ENCODE results near the gene DCAKD.
A peak's percentile ranks its signal among the peaks of the same experiment; 100 is the strongest.

Gene DCAKD, protein sequence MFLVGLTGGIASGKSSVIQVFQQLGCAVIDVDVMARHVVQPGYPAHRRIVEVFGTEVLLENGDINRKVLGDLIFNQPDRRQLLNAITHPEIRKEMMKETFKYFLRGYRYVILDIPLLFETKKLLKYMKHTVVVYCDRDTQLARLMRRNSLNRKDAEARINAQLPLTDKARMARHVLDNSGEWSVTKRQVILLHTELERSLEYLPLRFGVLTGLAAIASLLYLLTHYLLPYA

GRCh38 chr17:45051060-45051719 lies at the start of gene DCAKD:
DCAKD (minus strand) TSS chr17:45051632; CDS start chr17:45034885, 16,747 bp downstream.
- peak; percentile 91 for DNase-seq

DNA sequence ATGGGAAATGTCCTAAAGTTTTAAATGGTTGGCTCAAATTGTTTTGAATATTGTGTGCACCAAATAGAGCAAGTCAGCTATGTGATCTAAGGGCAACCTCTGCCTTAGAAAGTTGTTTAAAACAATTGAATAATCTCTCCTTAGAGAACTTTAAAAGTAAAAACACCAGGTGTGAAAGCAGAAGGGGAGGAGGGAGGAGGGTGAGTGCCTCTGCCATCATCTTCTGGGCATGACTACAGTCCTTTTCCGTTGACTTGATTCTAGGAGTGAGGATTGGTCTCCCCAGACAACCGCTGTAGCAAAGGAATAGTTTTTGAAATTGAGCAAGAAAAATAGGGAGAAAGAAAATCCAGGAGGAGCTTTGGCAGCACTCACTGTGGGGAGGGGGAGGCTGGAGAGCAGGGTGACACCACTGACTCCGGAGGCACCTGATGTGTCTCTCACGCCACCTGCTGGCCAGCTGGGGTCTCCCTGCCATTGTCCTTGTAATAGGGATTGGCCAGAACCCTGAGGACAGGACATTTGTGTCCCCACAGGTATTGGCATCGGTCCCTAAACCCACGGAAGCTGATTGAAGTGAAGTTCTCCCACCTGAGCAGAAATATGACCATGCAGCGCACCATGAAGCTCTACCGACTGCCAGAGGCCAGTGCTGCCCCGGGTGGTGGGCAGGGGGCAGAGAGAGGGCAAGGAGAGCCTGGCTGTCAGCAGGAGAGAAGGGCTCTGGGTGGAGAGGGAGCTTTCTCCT lies 47.6 kb upstream of the DCAKD start:
- peak; percentile 55 for DNase-seq

GRCh38 chr17:45098081-45098868 lies 46.8 kb upstream of the DCAKD start:
- DNase-seq = no peak

DNA sequence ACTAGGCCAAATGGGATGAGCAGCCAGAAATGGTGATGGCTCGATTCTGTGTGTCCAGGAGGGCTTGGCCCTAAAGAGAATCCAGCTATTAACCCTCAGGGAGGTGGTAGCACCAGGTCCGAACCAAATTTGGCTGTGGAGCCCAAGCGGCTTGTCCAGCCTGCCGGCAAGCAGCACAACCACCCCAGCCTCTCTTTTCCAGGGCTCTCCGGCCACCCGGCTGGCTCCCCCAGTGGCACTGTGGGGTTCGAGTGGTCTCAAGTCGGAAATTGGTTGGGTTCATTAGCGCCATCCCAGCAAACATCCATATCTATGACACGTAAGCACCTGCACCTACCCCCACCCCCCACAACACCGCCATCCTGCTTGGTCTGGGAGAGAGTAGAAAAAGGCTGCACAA lies 45.5 kb upstream of the DCAKD start:
- no peak for DNase-seq

DNA sequence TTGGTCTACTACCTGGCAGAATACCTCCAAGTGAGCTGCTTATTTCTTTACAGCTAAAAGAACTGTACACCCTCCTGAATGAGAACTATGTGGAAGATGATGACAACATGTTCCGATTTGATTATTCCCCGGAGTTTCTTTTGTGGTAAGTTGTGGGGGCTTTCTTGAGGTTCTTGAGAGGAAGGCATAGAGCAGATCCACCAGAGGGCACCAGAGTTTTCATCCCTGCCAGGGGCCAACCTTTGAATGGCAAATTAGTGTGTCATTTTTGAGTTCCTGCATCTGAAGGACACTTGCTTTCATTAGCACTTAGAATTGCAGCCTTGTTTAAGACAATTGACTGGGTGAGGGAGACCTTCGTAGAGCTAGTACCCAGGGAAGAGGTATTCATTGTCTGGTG lies 44.7 kb upstream of the DCAKD start:
- DNase-seq = no peak

- no peak for DNase-seq
Measured at GRCh38 chr17:45093444-45094110, 42.1 kb upstream of the DCAKD start.

DNA sequence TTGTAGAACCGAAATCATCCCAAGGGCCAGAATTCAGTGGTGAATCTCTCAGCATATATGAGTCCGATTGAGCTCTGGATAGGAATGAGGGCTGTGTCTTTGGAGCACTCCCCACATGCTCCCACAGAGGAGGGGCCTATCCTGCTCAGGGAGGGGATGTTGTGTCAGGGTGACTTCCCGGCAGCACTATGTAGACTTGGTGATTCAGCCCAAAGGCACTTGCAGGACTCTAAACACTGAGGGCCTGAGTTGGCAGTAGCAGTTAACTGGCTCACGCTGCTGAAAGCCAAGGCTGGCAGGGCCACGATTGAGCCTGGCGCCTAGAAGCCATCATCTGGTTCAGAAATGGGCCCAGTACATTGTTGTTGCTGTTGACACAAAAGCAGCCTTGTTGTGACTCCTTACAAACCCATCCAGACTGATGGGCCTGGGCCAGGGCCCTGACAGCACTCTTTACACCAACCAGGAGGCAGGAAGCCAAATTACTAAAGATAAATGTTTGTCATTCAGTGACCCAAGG lies 41.5 kb upstream of the DCAKD start:
- no peak for DNase-seq

GRCh38 chr17:45091778-45092425 lies 40.5 kb upstream of the DCAKD start:
- DNase-seq = no peak

- DNase-seq = no peak
Measured at GRCh38 chr17:45090711-45091110, 39.3 kb upstream of the DCAKD start.

- no peak for DNase-seq
Measured at GRCh38 chr17:45088741-45089140, 37.3 kb upstream of the DCAKD start.

GRCh38 chr17:45087978-45088377 lies 36.5 kb upstream of the DCAKD start:
- DNase-seq = no peak

DNA sequence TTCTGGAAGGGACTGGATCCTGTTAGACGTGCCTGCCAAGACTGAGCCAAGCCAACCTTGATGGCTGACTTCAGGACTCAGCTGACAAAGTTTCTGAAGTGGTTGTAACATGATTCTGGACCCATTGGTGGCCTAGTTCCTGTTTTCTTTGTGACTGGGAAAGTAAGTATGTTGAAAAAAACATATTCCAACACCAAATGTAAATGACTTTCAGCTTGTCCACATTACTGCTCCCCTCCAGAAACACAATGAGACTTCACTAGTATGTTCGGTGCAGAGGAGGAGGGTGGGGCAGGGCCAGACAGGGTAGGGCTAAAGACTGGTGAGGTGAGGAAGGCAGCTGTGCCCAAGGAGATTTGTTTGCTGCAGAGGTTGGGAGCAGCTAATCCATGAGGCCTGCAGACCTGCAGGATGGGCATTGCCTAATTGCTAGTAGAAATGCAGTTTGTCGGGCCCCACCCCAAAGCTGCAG lies 36.1 kb upstream of the DCAKD start:
- no peak for DNase-seq

GRCh38 chr17:45086865-45087503 lies 35.6 kb upstream of the DCAKD start:
- no peak for DNase-seq

DNA sequence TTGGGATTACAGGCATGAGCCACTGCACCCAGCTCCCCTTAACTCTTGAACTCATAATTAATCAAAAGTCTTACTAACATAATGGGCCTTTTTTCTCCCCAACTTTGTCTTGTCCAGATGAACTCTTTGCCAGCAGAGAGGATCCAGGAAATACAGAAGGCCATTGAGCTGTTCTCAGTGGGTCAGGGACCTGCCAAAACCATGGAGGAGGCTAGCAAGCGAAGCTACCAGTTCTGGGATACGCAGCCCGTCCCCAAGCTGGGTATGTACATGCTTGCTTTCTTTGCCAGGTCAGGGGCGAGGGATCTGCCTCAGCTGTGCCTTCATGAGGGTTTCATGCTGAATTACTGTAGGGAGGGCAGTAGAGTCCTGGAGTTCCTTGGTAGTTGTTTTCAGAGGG lies 35.0 kb upstream of the DCAKD start:
- no peak for DNase-seq

- DNase-seq = no peak
Measured at GRCh38 chr17:45081047-45081703, 29.7 kb upstream of the DCAKD start.

GRCh38 chr17:45077643-45078042 lies 26.2 kb upstream of the DCAKD start:
- no peak for DNase-seq

GRCh38 chr17:45073414-45074070 lies 22.1 kb upstream of the DCAKD start:
- no peak for DNase-seq

DNA sequence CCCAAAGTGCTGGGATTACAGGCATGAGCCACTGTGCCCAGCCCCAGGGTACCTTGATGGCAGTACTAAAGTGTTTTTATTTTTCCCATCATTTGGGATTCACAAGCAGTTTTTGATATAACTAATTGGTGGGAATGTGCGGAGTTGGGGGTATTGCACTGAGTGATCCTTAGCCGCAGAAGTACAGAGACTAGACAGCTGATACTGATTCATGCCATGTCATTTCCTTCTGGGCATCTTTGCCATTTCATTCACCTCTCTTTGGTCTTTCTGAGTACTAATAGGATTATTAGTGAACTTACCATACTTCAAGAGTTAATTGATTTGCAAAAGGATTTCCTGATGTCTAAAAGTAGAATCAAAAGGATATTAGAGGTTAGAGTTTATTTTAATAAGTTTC lies 19.4 kb upstream of the DCAKD start:
- no peak for DNase-seq

- DNase-seq = no peak
Measured at GRCh38 chr17:45070001-45070400, 18.6 kb upstream of the DCAKD start.

DNA sequence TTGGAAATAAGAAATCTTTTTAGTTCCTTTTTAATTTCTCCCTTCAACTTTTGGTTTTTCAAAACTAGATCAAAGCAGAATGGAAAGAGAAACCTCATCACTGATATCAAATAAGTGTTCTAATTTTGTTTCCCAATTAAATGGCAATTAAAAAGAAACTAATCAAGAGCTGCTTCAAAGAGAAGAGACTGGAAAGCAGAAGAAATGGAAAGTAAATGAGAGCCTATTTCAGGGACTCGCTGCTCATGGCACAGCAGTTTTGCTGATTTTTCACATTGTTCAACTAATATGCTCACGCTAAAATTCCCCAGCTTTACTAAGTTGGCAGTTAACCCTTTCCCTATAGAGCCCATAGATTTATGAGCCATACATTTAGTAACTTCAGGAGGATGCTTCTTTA lies 16.2 kb upstream of the DCAKD start:
- DNase-seq = no peak
